GM18858 (cell line): Measurements from ENCODE around the gene AUTS2.

Source experiments
- ATAC-seq: cut with Tn5 transposase; IDR thresholded peaks from one replicate; pipeline ENCODE4 v1.9.1; 2021; ENCODE audit not compliant: unreplicated experiment

Gene AUTS2

GRCh38 chr7:70392256-70392876 is 794.1 kb downstream of the AUTS2 start:
- no peak for ATAC-seq

DNA sequence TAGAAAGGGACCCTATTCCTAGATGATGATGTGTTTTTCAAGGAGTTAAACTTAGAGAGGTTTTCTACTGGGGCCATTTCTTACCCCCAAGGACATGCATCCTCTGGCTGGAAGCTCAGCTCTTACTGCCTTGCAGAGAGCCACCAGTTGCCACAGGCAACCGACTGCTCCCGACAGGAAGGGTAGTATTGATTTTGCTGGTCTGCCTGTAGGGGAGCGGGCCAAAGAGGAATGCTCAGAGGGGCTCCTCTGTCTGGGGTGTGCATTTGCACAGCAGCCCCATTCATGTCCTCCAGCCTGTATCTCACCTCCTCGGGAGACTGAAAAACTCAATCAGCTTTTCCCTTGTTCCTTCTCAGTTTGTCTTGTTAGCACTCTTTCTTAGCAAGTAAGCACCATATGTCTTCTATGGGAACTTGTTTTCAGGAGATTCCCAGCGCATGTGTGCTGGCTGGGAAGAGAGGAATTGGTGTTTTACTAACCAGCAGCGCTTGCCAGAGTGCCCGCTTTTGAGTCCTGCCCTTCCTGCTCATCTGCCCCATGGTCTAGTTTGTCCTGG is 794.7 kb downstream of the AUTS2 start:
- ATAC-seq: no peak

- no peak for ATAC-seq
Observed at GRCh38 chr7:70393956-70394355, 795.7 kb downstream of the AUTS2 start.

DNA sequence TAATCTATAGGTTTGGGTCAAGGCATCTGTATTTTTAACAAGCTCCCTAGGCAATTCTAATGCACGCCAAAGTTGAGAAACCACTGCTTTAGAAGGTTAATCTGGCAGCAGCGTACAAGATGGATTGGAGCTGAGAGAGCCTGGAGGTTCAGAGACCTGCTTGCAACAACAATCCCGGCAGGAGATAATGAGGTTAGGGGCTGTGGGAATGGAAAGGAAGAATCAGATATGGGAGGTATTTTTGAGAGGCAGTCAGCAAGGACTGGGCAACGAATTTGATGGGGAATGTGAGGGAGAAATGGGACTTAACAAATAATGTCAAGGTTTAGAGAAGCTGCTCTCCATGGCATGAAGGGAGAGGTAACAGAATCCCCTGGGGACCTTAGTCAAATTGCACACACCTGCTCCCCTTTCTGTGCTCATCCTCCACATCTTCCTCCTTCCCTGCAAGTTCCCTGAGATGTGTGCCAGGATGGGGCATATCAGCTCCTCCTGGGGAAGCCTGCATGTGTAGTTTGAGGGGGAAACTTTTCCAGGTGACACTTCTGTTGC is 802.6 kb downstream of the AUTS2 start:
- no peak for ATAC-seq

DNA sequence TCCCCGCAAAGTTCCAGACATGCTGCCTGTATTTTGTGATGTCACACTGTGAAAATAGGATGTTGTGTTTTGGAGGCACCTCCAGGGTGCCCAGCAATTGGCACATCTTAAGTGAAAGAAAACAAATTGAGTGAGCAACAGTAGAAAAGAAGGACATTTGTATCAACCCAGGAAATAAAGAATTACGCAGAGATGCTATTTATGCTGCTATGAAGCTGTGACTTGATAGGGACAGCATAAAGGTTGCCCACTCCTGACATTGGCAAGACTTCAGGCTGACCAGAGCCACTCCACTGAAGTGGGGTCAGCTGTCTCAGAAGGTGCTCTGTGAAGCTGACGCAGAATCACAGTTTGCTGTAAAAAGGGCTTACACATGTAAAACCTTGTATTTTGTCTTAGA is 803.8 kb downstream of the AUTS2 start:
- ATAC-seq: no peak

DNA sequence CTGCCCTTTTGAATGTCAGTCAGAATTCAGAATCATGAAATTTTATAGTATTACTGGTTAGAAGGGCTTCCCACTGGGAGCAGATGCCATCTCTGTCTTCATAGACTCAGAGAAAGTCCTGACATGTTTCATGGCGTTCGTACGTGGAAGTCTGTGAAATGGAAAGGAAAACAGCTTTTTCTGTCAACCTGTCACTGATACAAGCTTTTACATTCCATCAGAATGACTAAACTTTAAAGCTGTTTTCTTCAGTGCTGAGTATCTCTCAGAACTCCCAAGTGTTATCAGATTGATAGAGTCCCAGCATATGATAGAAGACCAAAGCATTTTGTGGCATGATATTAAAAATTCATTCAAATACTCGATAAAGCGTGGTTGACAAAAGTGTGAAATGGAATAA is 807.0 kb downstream of the AUTS2 start:
- ATAC-seq: no peak

DNA sequence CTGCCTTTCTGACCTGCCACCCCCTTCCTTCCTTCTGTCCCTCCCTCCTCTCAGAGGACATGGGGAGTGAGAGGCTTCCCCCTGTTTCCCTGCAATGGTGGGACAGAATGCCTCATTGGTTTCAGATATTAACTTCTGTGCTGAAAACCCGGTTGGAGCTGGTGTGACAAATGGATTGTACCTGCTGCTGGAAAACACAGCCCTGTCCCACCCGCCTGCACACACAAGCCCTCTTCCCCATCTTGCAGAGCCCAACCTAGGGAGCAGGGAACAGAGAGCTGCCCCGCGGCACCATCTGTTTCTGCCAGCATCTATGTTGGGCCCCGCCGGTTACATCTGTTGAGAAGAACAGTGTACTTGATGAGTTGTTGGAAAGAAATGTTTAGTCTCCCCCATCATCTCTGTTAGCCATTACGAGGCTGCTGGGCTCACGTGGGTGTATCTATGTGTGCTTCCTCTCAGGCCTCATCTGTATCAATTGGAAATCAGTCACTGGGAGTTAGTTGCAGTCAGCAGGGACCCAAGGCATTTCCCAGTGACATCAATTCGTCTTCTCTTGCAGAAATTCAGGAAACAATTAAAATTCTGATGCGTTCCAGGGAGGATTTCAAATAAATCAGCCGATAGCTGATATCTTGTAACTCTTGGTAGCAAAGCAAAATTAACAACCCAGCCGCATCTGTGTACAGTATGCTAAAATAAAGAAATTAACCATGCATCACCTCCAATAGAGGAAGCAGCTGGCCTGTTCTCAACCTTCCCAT is 808.1 kb downstream of the AUTS2 start:
- ATAC-seq: no peak

GRCh38 chr7:70406950-70407209 is 808.6 kb downstream of the AUTS2 start:
- ATAC-seq: no peak

- ATAC-seq: no peak
Observed at GRCh38 chr7:70408477-70408876, 810.2 kb downstream of the AUTS2 start.

- ATAC-seq: no peak
Observed at GRCh38 chr7:70408891-70409290, 810.6 kb downstream of the AUTS2 start.

GRCh38 chr7:70410134-70410750 is 812.0 kb downstream of the AUTS2 start:
- ATAC-seq: peak; percentile 61

- no peak for ATAC-seq
Observed at GRCh38 chr7:70414368-70414767, 816.1 kb downstream of the AUTS2 start.

DNA sequence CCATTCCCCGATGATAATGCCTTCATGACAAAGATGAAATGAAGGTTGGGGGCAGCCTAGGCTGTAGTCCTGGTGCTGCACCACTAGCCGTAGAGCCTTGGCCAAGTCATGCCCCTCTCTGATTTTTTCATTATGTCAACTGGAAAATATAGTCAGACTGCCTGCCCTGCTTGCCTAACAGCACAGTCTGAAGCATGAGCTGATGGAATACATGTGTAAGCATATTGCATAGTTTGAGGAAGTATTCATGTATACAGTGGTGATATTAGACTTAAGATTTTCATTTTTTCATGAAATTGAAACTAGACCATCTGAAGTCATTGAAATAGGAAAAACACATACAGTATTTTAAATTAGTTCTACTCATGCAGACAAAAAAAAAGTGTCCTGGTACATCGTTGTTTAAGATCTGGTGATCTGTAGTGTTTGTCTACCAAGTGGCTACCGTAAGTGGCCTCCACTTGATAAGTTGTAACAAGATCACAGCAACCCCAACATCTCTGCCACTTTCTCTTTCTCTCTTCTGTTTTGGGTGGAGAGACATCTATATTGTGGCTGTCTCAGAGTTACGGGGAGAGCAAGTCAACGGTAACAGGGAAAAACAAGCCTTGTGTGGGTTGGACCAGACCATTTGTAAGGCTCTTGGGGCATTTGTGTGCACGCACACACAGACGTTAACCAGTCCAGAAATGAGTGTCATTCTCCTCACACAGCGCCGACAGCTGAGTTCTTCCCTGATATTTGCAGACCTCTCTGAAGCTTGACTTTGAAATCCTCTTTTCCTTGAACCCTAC is 817.1 kb downstream of the AUTS2 start:
- peak; percentile 67 for ATAC-seq

DNA sequence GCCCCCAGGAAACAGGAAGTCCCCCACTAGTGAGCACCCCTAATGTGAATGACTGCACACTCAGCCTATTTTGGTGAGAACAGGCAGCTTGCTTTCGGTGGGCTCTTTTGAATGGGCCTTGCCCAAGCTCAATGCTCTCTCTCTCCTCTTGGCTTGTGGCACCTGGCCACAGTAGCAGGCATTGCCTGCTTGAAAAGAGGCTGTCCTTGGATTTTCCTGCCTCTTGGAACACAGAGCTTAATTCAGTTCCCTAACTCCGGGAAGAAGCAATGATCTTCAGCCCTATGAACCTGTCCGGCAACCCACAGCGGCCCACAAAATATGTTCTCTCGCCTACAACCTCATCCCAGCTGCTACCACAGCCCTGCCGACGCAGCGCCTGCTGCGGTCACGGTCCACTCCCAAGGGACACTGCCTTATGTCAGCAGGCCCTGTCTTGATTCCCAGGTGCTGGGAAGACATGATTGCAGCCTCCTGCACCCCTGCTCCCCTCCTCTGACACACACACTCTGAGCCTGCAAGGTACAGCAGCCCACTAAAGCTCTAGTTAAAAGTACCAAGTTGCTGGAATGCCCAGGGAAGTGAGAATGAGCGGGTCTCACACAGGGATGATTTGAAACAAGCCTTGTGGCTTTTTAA is 818.2 kb downstream of the AUTS2 start:
- no peak for ATAC-seq

GRCh38 chr7:70416986-70417655 is 818.8 kb downstream of the AUTS2 start:
- ATAC-seq: no peak

DNA sequence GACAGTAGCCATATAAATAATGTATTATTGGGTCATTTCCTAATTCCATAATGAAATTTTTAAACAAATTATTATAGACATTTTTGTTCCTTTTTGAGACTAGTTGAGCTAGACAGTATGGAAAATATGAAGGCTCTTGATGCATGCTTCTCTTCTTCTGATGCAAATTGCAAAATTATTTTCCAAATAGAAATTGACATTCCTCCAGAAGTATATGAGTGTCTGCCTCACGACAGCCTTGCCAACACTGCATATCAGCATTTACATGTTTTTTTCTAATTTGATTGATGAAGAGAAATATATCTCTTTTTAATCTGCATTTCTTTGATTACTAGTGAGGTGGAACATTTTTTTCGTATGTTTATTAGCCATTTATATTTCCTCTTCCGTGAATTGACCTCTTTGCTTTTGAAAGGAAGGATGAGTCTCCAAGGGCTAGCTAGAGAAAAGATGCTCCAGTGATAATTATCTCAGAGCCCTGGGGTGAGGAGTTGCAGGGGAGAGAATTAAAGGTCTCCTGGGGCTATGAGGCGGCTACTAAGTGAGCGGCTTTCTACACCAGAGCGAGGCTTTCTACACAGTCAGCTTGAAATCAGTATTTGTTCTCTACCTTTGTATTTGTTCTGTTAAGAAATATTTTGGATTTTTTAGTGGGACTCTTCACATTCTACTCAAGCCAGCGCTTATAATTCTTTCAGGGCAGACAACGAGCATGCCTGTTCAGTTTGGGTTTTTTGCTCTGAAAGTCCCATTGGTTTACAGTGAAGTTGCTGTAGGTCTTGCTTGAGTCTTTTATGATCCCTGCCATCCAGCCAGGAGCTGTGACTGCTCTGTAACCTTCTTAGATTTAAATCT is 821.5 kb downstream of the AUTS2 start:
- no peak for ATAC-seq

- no peak for ATAC-seq
Observed at GRCh38 chr7:70420381-70420662, 822.0 kb downstream of the AUTS2 start.

GRCh38 chr7:70421319-70421718 is 823.0 kb downstream of the AUTS2 start:
- ATAC-seq: no peak

DNA sequence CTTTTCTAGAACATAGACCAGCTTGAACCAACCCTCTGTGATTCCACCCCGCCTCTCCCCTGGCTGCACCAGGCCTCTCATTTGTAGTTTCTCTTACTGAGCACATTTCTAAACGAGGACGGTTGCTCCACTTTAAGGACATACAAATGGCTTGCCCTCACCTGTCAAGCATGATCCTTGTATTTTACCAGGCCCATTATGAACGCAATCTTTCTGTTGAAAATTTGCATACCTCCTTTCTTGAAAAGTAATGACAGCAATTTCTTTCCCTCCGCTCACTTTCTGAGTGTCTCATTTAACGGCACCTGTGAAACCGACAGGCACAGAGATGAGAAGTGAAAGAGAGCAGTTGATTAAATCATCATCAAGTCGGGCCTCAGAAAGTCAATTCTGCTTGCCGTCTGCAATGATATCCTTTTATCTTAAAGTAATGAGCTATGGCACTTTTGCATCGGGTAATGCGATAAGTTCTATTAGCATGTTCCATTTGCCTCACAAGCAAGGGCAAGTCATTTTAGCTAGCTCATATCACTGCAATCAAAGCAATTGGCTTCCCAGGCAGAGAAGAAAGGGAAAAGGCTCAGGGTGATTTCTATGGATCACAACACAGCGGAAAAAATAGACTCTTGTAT is 828.1 kb downstream of the AUTS2 start:
- ATAC-seq: no peak
